Measurements from ENCODE around the gene FAM3C.

DNA sequence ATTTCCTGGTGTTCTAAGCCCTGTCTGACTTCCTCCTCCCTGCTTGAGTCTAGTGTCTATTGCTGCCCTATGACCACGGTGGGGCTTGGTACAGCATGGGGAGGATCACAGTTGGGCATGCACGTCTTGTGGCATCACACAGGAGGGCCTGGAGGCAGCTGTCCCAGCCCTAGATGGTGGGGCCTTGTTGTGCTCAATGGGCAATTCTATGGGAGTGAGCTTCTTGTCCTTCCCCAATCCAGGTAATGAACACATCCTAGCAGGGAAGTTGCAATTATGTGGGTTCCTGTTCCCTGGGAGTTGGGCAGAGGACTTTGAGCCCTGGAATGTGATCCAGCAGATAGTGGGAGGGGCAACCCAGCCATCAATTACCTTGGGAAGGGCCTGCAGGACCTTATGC lies 10.8 kb upstream of the FAM3C start:
- TF ChIP-seq CTCF (IDR thresholded peaks at IDR 0.05), result no peak
- TF ChIP-seq POLR2A (IDR thresholded peaks at IDR 0.05), result no peak
